CD4-positive, alpha-beta T cell (primary cell): ENCODE results near the gene GABRA5. TPM values are rescaled to one million over a fixed set of nuclear protein-coding genes. Genes with fewer than 3 reads are reported as not detected.

ENCODE experiments used
- ATAC-seq: fragments of 200-7000 bp; cut with Tn5 transposase; one replicate; pipeline ENCODE4 v1.10.0; 2022; ENCODE audit warnings: mild to moderate bottlenecking; ENCODE audit not compliant: poor library complexity
- CTCF ChIA-PET: fragments of 350-600 bp; sonication (Branson Sonifier 250); formaldehyde crosslinking; loops from one replicate; lab custom pipeline; 2021; ENCODE audit warnings: antibody characterized with exemption, inconsistent platforms; lab: Charles Lee
- POLR2A ChIA-PET: fragments of 350-600 bp; sonication (Branson Sonifier 250); formaldehyde crosslinking; loops from one replicate; lab custom pipeline; 2021; ENCODE audit warnings: antibody characterized with exemption, inconsistent platforms; lab: Charles Lee
- DNase-seq, 14 experiments: peaks; one replicate each; pipeline ENCODE4 v3.0.0-alpha.2; 2013 to 2020; ENCODE audit warnings: mixed read lengths in 2 of 14
- H3K27ac ChIP-seq, 2 donors: one replicate each; pipeline versions ENCODE4 v1.5.1 to v1.7.0; 2013; ENCODE audit warnings: low read length in 2 of 2, low read depth in 1 of 2, mild to moderate bottlenecking in 1 of 2
- H3K27me3 ChIP-seq, 2 experiments: 1 replicate in 1 of 2; 2 replicates in 1 of 2; pipeline versions ENCODE4 v1.6.1 to v1.7.0; 2013; ENCODE audit warnings: low read length in 2 of 2, control low read depth in 1 of 2, mild to moderate bottlenecking in 1 of 2, moderate library complexity in 1 of 2; ENCODE audit not compliant: insufficient read depth in 2 of 2, control insufficient read depth in 1 of 2
- H3K36me3 ChIP-seq: one replicate; pipeline ENCODE4 v1.6.1; 2013; ENCODE audit warnings: low read length, control low read depth; ENCODE audit not compliant: insufficient read depth
- H3K4me1 ChIP-seq: one replicate; pipeline ENCODE4 v1.6.1; 2013; ENCODE audit warnings: low read length, control low read depth; ENCODE audit not compliant: insufficient read depth
- H3K4me3 ChIP-seq: one replicate; pipeline ENCODE4 v1.5.1; 2013; ENCODE audit warnings: mild to moderate bottlenecking, low read length, moderate library complexity
- H3K9me3 ChIP-seq, 2 experiments: 1 replicate in 1 of 2; 2 replicates in 1 of 2; pipeline versions ENCODE4 v1.6.1 to v1.7.0; 2013; ENCODE audit warnings: low read length in 2 of 2, mild to moderate bottlenecking in 2 of 2, control low read depth in 1 of 2, moderate library complexity in 1 of 2; ENCODE audit not compliant: control insufficient read depth in 1 of 2, insufficient read depth in 1 of 2
- H3K27ac Mint-ChIP-seq: one replicate; pipeline ENCODE4 v1.8.0; 2020; ENCODE audit warnings: mixed read lengths
- H3K27me3 Mint-ChIP-seq: one replicate; pipeline ENCODE4 v1.8.0; 2021; ENCODE audit warnings: mixed read lengths
- H3K36me3 Mint-ChIP-seq: one replicate; pipeline ENCODE4 v1.8.0; 2021; ENCODE audit warnings: low read depth, mixed read lengths
- H3K4me1 Mint-ChIP-seq: one replicate; pipeline ENCODE4 v1.8.0; 2021; ENCODE audit warnings: low read depth, mixed read lengths
- H3K4me3 Mint-ChIP-seq: one replicate; pipeline ENCODE4 v1.8.0; 2020; ENCODE audit warnings: mild to moderate bottlenecking, mixed read lengths
- H3K9me3 Mint-ChIP-seq: one replicate; pipeline ENCODE4 v1.8.0; 2020; ENCODE audit warnings: mixed read lengths
- CTCF ChIP-seq: fragments of 200-600 bp; IDR thresholded peaks from one replicate; pipeline ENCODE4 v1.8.0; 2022; ENCODE audit warnings: antibody characterized with exemption, mild to moderate bottlenecking
- intact Hi-C, 2 experiments: fragments of 100-400 bp; cut with DNase I in 1 of 2; cut with micrococcal nuclease in 1 of 2; formaldehyde crosslinking; loops; one replicate each; pipeline versions ENCODE4 v1.15.1 to v1.9.0; 2023 to 2025; cut with DNase I, micrococcal nuclease
- total RNA-seq, 174 experiments: library from RNA in 2 of 174; stranded (reverse) in 2 of 174; gene quantifications; one replicate each; pipeline ENCODE4 v1.2.3 and lab custom pipeline; 2021 to 2026

GABRA5 gene
- total RNA-seq, 2 experiments from 2014 or later = not detected

DNA sequence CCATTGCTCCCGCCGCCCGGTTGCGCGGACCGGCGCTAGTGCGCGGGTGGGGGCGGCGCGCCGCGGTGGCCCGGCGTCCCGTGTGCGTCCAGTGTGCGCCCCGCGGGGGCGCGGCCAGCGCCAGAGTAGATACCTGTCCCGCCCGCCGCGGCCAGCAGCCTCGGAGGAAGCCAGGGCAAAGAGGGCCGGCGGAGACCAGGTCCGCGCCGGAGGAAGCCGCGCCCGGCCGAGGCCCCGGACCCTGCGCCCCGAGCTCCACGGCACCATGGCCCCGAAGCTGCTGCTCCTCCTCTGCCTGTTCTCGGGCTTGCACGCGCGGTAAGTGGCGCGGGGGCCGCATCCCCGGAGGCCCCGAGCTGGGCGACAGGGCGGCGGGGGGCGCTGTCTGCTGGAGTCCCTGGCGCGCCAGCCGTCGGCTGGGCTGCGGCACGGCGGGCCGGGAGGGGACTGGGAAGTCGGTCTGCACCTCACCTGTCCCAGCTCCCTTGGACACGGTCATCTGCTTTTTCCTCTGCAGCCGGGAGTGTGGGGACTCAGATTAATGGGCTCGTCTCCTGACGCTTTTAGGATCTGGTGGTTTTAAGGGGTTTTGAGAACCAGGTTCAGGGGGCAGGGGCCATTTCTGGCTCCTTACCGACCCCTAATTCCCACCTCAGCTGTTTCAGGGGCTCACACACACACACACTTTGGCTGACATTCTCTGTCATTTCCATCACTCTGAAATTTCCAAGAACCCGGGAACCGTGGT, 104.6 kb downstream of the GABRA5 start:
- no peak for ATAC-seq
- no peak overlapping the region for H3K4me3 ChIP-seq
- no peaks in the 10 kb centered on the region for H3K36me3 ChIP-seq
- intact Hi-C loops = no loop called here
- Mint-ChIP-seq H3K4me3 (no peak overlapping the region), H3K27ac (no peak overlapping the region), H3K36me3 (no peaks in the 10 kb centered on the region), H3K9me3 (peaks cover 2% of the 10 kb centered on the region), H3K4me1 (no peaks in the 10 kb centered on the region), H3K27me3 (peaks cover 37% of the 10 kb centered on the region)
- no peak overlapping the region for H3K27ac ChIP-seq
- no peak for TF ChIP-seq CTCF
- peaks cover 0 to 13% of the 10 kb centered on the region in 2 experiments for H3K9me3 ChIP-seq
- ChIA-PET POLR2A (no interaction called here), CTCF (no interaction called here)
- no peaks in the 10 kb centered on the region for H3K4me1 ChIP-seq
- H3K27me3 ChIP-seq = peaks cover 0 to 11% of the 10 kb centered on the region in 2 experiments
- no peak for DNase-seq

DNA sequence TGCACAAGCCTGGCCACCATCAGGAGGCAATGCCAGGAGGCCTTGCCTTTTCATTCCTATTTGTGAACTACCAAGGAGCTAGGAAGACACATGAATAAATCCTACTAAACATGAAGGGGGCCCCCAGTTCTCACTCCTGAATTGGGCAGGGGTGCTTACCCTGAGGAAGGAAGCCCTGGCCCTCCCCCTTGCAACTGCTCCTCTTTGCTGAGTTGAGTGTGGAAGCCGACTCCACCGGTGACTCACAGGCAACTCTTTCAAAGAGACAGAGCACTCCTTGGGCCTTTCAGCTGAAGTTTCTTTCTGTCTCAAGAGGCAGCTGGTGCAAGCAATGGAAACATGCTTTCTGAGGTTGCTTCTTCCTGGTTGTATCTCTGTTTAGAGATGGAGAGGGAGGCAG, 105.8 kb downstream of the GABRA5 start:
- ChIA-PET POLR2A (no interaction called here), CTCF (no interaction called here)
- Mint-ChIP-seq H3K27ac (no peak overlapping the region), H3K36me3 (no peaks in the 10 kb centered on the region), H3K27me3 (peaks cover 37% of the 10 kb centered on the region), H3K4me1 (no peaks in the 10 kb centered on the region), H3K4me3 (no peak overlapping the region), H3K9me3 (peaks cover 2% of the 10 kb centered on the region)
- ATAC-seq (no peak), DNase-seq (no peak)
- Histone ChIP-seq H3K9me3 (peaks cover 0 to 13% of the 10 kb centered on the region in 2 experiments), H3K4me3 (no peak overlapping the region), H3K36me3 (no peaks in the 10 kb centered on the region), H3K27me3 (peaks cover 0 to 11% of the 10 kb centered on the region in 2 experiments), H3K27ac (no peak overlapping the region), H3K4me1 (no peaks in the 10 kb centered on the region)
- no peak for TF ChIP-seq CTCF
- intact Hi-C loops = no loop called here

DNA sequence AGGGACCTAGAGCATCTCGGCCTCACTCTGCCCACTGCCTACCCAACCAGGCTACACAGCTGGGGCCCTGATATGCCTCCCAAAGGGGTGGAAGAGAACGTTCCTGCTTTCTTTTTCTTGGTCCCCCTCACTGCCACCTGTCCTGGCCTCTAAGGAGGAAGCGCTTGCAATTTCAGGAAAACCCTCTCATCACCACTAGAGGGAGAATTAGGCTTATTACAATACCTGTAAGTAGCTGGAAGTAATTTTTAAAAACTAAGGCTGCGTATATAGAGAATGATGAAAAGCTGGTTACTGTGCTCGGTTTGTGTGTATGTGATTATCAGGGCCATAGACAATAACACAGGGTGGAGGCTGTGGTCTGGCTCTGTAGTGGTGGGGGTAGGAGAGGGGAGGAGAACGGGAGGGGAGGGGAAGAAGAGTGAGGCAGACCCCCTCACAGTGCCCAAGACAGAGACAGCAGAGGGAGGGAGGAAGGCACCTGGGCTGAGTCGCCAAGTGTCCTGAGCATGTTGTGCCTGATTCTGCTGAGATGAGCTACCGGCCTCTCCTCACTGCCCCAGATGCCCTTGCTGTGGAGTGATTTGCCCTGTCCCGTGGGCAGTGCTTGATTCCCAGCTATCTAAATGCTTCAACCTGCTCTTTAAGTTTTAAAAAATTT, 107.4 kb downstream of the GABRA5 start:
- DNase-seq = no peak
- H3K27me3 Mint-ChIP-seq = peaks cover 28% of the 10 kb centered on the region
- Histone ChIP-seq H3K9me3 (peaks cover 0 to 7% of the 10 kb centered on the region in 2 experiments), H3K27ac (no peak overlapping the region), H3K27me3 (peaks cover 0 to 11% of the 10 kb centered on the region in 2 experiments), H3K4me1 (no peaks in the 10 kb centered on the region), H3K36me3 (no peaks in the 10 kb centered on the region), H3K4me3 (no peak overlapping the region)
- no peak for ATAC-seq
- intact Hi-C loops = no loop called here
- POLR2A ChIA-PET = no interaction called here
- no peak overlapping the region for H3K27ac Mint-ChIP-seq
- H3K4me1 Mint-ChIP-seq = no peaks in the 10 kb centered on the region
- peaks cover 6% of the 10 kb centered on the region for H3K9me3 Mint-ChIP-seq
- H3K4me3 Mint-ChIP-seq = no peak overlapping the region
- CTCF ChIA-PET = no interaction called here
- no peaks in the 10 kb centered on the region for H3K36me3 Mint-ChIP-seq
- no peak for TF ChIP-seq CTCF
